HL-60 (cell line): Measurements from ENCODE around the gene CHD1.

ENCODE experiments used
- DNase-seq, 2 experiments: peaks; one replicate each; pipeline ENCODE4 v3.0.0-alpha.2; 2010 to 2020; ENCODE audit warnings: low read depth in 1 of 2, low spot score in 1 of 2
- H3K27ac ChIP-seq: fragments of 250-450 bp; sonication (Bioruptor Pico); replicated peaks from 2 replicates; pipeline ENCODE4 v1.5.1; 2020; ENCODE audit warnings: mild to moderate bottlenecking, moderate library complexity
- H3K27me3 ChIP-seq: fragments of 250-450 bp; sonication (Bioruptor Pico); 2 replicates; pipeline ENCODE4 v1.5.1; 2021; ENCODE audit warnings: mild to moderate bottlenecking, moderate library complexity; ENCODE audit not compliant: insufficient read depth, poor library complexity, severe bottlenecking
- H3K4me3 ChIP-seq: replicated peaks from 2 replicates; pipeline ENCODE4 v1.5.1; 2011; ENCODE audit warnings: mild to moderate bottlenecking, control low read depth, low read length; ENCODE audit not compliant: insufficient read depth
- CTCF ChIP-seq: IDR thresholded peaks from one replicate; pipeline ENCODE4 v1.5.1; 2011; ENCODE audit warnings: low read length, control low read depth, inconsistent platforms; ENCODE audit not compliant: insufficient read depth
- GABPA ChIP-seq: IDR thresholded peaks from 2 replicates; pipeline ENCODE4 v1.6.1; 2012; ENCODE audit warnings: low read depth
- POLR2AphosphoS5 ChIP-seq: IDR thresholded peaks from 2 replicates; pipeline ENCODE4 v1.6.1; 2012; ENCODE audit warnings: low read depth
- REST ChIP-seq: IDR thresholded peaks from 2 replicates; pipeline ENCODE4 v1.6.1; 2012; ENCODE audit warnings: low read depth; ENCODE audit not compliant: insufficient replicate concordance
- SPI1 ChIP-seq: IDR thresholded peaks from 2 replicates; pipeline ENCODE4 v1.6.1; 2012; ENCODE audit warnings: low read depth, mild to moderate bottlenecking, borderline replicate concordance

CHD1 gene

GRCh38 chr5:98941131-98941883 is 12.5 kb upstream of the CHD1 start:
- Histone ChIP-seq H3K27ac (peak overlapping the region; percentile 68), H3K27me3 (no peaks in the 10 kb centered on the region), H3K4me3 (no peak overlapping the region)
- TF ChIP-seq GABPA = no peak
- TF ChIP-seq CTCF = no peak
- TF ChIP-seq SPI1 = no peak
- no peak for TF ChIP-seq REST
- TF ChIP-seq POLR2AphosphoS5 = no peak
- peak; percentile 26 to 64 for DNase-seq

- H3K4me3 ChIP-seq = no peak overlapping the region
- no peak for DNase-seq
- H3K27me3 ChIP-seq = no peaks in the 10 kb centered on the region
- H3K27ac ChIP-seq = peak overlapping the region; percentile 68; the same call in 1 of the 2 replicates
- TF ChIP-seq GABPA = no peak
- no peak for TF ChIP-seq POLR2AphosphoS5
- no peak for TF ChIP-seq SPI1
- TF ChIP-seq REST = no peak
- TF ChIP-seq CTCF = no peak
Observed at GRCh38 chr5:98940581-98940980, 11.8 kb upstream of the CHD1 start.

- H3K27ac ChIP-seq = no peak overlapping the region
Observed at GRCh38 chr5:98938464-98938863, 9.7 kb upstream of the CHD1 start.

More at GRCh38 chr5:98938464-98938863, 9.7 kb upstream of the CHD1 start:
- H3K27me3 ChIP-seq = no peaks in the 10 kb centered on the region
- no peak overlapping the region for H3K4me3 ChIP-seq
- TF ChIP-seq SPI1 (no peak), CTCF (no peak), POLR2AphosphoS5 (no peak), GABPA (no peak), REST (no peak)
- DNase-seq = no peak
